ENCODE data around the gene PTRH1. TPM values are rescaled to one million over a fixed set of nuclear protein-coding genes. Genes with fewer than 3 reads are reported as not detected.

The PTRH1 gene
- total RNA-seq, 2 donors from 2014 or later, result 8.9 to 23.8 TPM

DNA sequence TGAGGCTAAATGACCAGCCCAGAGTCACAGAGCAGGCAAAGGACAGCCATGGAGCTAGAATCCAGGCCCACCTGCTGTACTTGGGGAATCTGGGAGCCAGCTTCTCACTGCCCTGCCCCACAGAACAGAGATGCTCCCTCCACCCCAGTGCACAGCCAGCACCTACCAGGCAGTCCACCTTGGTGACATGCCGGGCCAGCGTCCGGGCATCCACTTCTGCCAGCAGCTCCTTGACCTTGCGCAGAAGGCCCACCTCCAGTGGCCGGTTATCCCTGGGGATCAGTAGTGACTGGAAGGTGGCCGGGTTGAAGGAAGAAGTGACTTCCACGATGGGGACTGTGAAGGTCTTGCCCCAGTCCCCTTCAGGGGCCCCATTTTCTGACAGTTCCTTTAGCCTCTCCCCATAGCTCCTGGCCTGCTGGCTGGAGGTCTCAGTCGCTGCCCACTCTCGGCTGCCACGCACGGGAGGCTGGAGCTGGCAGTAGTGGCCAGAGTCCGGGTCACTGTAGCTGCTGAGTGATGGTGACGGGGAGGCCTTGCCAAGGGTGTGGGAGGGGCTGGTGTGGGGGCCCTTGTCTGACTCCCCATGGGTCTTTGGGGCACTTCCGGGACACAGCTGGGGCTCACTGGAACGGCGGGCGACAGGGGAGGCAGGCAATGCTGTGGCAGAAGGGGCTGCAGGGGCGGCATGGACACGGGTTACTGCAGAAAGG, 29.1 kb upstream of the PTRH1 start:
- no peak for DNase-seq
- Histone ChIP-seq H3K4me3 (no peak overlapping the region), H3K36me3 (no peaks in the 10 kb centered on the region), H3K9ac (ENCODE audit: low read depth in 2 of 2, low read length in 2 of 2) (no peak overlapping the region), H3K9me3 (no peaks in the 10 kb centered on the region), H3K4me1 (no peaks in the 10 kb centered on the region), H3K27ac (no peak overlapping the region), H3K27me3 (no peaks in the 10 kb centered on the region)
- no peak for TF ChIP-seq CTCF (IDR thresholded peaks at IDR 0.05)
- intact Hi-C loops (cut with DNase I), result no loop called here

DNA sequence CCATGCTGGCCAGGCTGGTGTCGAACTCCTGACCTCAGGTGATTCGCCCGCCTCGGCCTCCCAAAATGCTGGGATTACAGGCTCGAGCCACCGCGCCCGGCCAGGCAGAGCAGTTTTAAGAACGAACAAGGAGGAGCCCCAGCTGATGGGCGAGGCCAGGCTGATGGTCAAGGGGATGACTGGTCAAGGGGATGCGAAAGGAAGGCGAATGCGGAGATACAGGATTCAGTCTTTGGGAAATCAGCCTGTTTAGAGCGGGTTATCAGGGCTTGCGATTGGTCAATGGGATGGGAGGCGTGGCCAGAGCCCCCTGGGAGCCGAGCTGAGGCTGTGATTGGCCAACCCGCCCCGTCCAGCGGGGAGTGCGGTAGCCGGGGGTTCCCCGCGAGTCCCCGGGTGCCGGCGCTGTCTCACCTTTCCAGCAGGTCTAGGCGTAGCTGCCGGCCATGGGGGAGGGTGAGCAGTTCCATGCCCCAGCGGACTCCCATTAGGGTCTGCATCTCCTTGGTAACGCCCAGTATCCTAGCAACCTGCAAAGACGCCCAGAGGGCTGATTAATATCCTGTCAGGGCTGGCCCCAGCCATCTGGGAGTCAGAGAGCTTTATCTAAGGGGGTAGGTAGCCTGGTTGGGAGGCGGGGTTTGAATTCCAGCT, 27.1 kb upstream of the PTRH1 start:
- Histone ChIP-seq H3K27me3 (no peaks in the 10 kb centered on the region), H3K36me3 (no peaks in the 10 kb centered on the region), H3K4me3 (no peak overlapping the region), H3K4me1 (no peaks in the 10 kb centered on the region), H3K9me3 (no peaks in the 10 kb centered on the region), H3K9ac (ENCODE audit: low read depth in 2 of 2, low read length in 2 of 2) (no peak overlapping the region), H3K27ac (no peak overlapping the region)
- no peak for TF ChIP-seq CTCF (IDR thresholded peaks at IDR 0.05)
- intact Hi-C loops (cut with DNase I), result no loop called here
- DNase-seq, result no peak

GRCh38 chr9:127741831-127742434, 26.5 kb upstream of the PTRH1 start:
- Histone ChIP-seq H3K36me3 (no peaks in the 10 kb centered on the region), H3K9me3 (no peaks in the 10 kb centered on the region), H3K4me1 (no peaks in the 10 kb centered on the region), H3K27ac (no peak overlapping the region), H3K9ac (ENCODE audit: low read depth in 2 of 2, low read length in 2 of 2) (no peak overlapping the region), H3K4me3 (no peak overlapping the region), H3K27me3 (no peaks in the 10 kb centered on the region)
- no peak for TF ChIP-seq CTCF (IDR thresholded peaks at IDR 0.05)
- intact Hi-C loops (cut with DNase I), result no loop called here
- DNase-seq, result peak; percentile 80

- Histone ChIP-seq H3K9ac (ENCODE audit: low read depth in 2 of 2, low read length in 2 of 2) (no peak overlapping the region), H3K4me3 (no peak overlapping the region), H3K4me1 (no peaks in the 10 kb centered on the region), H3K9me3 (no peaks in the 10 kb centered on the region), H3K27me3 (no peaks in the 10 kb centered on the region), H3K36me3 (no peaks in the 10 kb centered on the region), H3K27ac (no peak overlapping the region)
- no peak for TF ChIP-seq CTCF (IDR thresholded peaks at IDR 0.05)
- no peak for DNase-seq
- intact Hi-C loops (cut with DNase I), result loop anchor here (5.0 to 10.0 kb wide), 2 partner anchors 128 to 235 kb away; no protein-coding TSS in a partner anchor
These were observed 24.3 kb upstream of the PTRH1 start for GRCh38 chr9:127739614-127740330.

DNA sequence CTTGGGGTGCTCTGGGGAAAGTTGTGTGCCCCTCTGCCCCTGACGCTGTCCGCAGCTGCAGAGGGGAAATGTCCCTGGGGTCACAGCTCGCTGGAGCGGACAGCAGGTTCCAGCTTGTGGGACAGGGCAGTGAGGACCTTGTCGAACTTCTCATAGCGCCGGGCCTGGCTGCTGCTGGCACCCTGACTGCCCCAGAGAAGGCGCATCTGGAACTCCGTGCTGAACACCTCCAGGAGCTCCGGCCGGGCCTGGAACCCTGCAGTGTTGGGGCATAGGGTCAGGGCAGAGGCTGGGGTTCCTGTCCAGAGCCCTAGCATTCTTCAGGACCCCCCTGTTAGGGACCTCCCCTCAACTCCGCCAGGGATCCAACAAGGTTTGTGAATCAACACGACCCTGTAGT, 23.2 kb upstream of the PTRH1 start:
- Histone ChIP-seq H3K36me3 (no peaks in the 10 kb centered on the region), H3K9me3 (no peaks in the 10 kb centered on the region), H3K4me1 (peaks cover 7% of the 10 kb centered on the region), H3K9ac (ENCODE audit: low read depth in 2 of 2, low read length in 2 of 2) (no peak overlapping the region), H3K27me3 (no peaks in the 10 kb centered on the region), H3K4me3 (no peak overlapping the region), H3K27ac (no peak overlapping the region)
- intact Hi-C loops (cut with DNase I), result loop anchor here (5.0 to 10.0 kb wide), 2 partner anchors 129 to 234 kb away; no protein-coding TSS in a partner anchor
- TF ChIP-seq CTCF (IDR thresholded peaks at IDR 0.05), result no peak
- DNase-seq, result no peak

Measured in colonic mucosa (tissue), 4 donors.